HG03135 (cell line): ENCODE results near the gene SLC1A1.

ENCODE experiments used
- ATAC-seq: cut with Tn5 transposase; IDR thresholded peaks from one replicate; pipeline ENCODE4 v1.9.1; 2021; ENCODE audit warnings: mild to moderate bottlenecking, moderate library complexity; ENCODE audit not compliant: unreplicated experiment

SLC1A1 gene

DNA sequence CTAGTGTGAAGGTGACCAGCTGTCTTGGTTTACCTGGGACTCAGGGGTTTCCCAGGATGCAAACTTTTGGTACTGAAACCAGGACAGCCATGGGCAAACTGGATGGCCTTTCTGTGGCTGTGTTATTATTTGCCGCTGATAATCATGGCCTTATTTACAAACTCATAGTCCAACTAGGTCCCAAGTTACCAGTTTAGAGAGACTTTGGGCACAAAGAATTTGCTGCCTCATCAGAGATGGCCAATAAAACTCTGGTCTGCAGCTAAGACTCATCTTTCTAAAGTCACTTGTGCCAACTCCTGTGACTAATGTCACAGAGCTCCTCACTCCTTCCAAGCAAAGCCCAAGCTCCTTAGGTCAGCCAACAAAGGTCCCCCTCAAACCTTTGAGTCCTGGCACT, 124.4 kb downstream of the SLC1A1 start:
- ATAC-seq = no peak

DNA sequence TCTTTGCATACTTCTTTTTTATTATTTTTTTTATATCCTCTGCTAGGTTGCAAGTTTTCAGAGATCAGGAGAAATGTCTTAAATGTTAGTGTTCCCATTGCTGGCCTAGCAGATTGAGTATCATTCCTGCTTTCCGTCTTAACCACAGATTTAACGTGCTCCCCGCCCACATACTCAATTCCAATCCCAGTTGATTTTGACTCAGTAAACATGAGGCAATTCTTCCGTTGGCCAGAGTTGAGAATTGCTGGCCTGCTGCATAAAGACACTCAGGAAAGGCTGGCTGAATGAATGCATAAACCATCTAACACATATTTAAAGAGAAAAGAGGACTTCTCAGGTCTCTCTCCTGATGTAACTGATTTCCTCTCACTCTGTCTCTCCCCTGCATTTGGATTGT, 125.0 kb downstream of the SLC1A1 start:
- no peak for ATAC-seq

DNA sequence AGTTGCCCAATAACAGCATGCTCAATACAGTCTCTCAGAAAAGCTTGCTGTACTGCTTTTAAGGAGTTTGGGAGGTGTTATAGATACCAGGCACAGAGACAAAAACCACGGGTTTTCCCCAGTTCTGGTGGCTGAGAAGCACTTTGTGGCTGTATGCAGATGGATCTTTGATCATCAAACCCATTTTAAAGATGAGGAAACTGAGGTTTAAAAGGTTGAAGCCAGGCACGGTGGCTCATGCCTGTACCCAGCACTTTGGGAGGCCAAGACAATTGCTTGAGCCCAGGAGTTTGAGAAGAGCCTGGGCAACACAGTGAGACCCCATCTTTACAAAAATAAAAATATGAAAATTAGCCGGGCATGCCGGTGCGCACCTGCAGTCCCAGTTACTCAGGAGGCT, 125.5 kb downstream of the SLC1A1 start:
- no peak for ATAC-seq

DNA sequence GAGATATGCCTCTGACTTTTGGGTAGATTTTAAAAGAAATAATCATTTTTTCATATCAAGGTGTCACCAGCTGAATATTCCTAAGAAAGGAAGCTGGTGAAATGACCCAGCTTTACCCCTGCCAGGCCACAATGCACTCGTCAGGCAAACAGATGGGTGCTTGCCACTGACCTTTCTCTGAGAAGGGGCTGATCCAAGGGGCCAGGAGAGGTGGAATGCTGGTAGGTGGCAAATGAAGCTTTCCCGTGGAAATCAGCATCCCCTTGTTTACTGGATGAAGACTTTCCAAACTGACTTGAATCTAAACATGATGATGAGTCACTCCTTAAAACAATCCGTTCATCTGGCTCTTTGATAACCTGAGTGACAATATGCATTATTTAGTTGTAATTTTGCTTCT, 127.5 kb downstream of the SLC1A1 start:
- ATAC-seq = no peak

DNA sequence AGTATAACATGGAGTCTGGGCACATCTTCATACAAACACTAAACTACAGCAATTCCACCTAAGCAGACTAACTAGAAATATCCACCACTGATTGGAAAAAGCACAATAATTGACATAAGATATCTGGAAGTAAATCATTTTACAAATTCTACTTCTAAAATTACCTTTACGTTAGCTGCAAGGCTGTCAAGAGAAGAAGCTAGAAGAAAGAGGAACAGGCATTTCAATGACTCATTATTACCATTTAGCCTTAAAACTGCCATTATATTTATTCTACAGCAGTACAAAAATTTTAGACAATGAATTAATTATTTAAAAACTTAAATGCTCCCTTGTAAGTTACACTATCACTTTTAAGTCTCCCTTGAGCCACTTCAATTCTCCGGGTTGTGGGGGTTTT, 128.4 kb downstream of the SLC1A1 start:
- no peak for ATAC-seq

DNA sequence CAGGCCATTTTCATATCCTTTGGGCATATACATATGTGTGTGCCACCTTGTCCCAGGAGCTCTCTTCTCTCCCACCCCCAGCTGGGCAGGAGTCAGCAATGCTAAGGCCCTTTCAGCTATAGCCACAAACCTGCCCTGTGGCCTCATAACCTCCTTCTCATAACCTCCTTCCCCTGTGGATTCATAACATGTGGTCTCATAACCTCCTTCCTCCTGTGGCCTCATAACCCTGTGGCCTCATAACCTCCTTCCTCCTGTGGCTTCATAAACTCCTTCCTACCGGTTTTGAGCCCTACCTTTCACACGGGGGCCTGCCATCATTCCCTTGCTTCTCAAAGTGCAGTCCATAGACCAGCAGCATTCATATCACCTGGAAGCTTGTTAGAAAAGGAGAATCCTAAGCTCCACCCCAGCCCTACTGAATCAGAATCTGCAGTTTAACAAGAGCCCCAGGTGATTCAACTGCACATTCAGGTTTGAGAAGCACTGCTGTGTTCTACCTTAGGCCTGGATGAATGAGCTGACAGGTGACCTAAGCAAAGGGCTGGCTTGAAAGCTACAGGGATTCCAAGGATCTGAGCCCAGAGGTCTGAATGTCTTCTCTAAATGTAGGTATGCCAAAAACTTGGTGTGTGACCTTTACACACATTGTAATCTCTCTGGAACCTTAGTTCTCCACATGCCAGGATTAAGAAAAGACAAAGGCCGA, 129.9 kb downstream of the SLC1A1 start:
- no peak for ATAC-seq

DNA sequence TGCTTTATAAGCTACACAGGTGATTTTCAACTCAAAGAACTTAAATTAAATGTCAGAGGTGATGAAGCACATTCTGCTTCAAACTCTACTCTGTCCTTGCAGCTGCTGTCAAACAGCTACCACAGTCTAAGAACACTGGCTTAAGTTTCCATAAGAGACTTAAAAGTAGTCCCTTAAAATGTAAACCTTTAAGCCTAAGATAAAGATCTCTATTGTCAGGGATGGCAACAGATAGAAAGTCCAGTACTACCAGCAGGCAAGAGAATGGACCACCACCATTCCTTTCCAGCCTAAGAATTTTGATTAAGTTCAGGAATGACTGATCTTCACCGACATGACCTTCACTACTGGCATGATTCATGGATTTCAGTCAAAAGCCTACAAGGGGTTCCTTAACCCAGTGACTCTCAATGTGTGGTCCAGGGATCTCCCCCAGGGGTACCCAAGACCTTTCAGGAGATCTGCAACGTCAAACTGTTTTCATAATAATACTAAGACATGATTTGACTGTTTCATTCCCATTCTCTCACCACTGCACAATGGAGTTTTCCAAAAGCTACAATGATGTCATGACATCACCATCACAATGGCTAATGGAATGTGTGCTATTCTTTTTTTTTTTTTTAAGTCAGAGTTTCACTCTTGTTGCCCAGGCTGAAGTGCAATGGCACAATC, 130.8 kb downstream of the SLC1A1 start:
- ATAC-seq = no peak

DNA sequence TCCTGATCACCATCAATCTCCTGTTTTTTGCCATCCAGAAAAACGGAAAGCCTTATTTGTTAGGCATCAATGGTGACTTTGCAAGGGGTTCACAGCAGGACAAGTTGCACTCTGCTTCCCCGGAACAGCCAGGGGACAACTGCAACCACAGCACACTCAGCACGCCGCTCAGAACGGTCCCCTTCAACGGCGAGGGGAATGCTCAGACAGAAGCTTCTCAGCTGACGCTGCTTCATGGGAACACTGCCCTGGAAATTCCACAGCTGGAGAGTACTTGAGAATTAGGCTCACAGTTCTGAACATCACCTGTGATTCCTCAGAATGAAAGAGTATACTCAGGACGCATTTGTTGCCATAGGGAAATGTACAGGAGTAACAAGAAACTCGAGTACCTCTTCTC, 131.7 kb downstream of the SLC1A1 start:
- no peak for ATAC-seq

DNA sequence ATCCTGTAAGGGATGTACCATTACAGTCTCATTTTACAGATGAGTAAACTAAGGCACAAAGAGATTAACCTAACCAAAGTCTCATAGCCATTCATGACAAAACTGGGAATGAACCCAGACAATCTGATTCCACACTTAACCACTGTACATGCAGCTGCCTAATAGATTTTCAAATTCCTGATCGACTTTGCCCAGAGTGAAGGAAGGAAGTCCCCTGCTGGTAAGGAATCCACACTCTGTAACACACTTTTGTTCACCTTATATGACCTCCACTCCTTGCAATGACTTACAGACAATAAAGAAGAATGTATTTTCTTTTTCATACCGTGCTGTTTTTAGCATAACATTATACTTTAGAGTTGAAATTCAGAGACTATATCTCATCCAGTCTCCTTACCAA, 140.6 kb downstream of the SLC1A1 start:
- no peak for ATAC-seq
